HEK293 (cell line): Measurements from ENCODE around the gene C10orf67.

Experiments
- CTCF ChIP-seq: fragments of 450-650 bp; formaldehyde crosslinking; IDR thresholded peaks from 2 replicates; pipeline ENCODE4 v1.5.1; 2016; ENCODE audit warnings: missing biosample characterization, missing genetic modification characterization
- TCF7L2 ChIP-seq: IDR thresholded peaks from 2 replicates; pipeline ENCODE4 v1.6.1; 2011; ENCODE audit warnings: low read depth, mild to moderate bottlenecking, inconsistent platforms, low read length, moderate library complexity, borderline replicate concordance
- ZFP69B ChIP-seq: fragments of 450-650 bp; formaldehyde crosslinking; IDR thresholded peaks from 2 replicates; pipeline ENCODE4 v1.5.1; 2016; ENCODE audit warnings: missing biosample characterization, missing genetic modification characterization
- ZNF664 ChIP-seq: fragments of 450-650 bp; formaldehyde crosslinking; IDR thresholded peaks from 2 replicates; pipeline ENCODE4 v1.5.1; 2016; ENCODE audit warnings: missing biosample characterization, missing genetic modification characterization
- ZSCAN5A ChIP-seq: fragments of 450-650 bp; formaldehyde crosslinking; IDR thresholded peaks from 2 replicates; pipeline ENCODE4 v1.5.1; 2016; ENCODE audit warnings: missing biosample characterization, missing genetic modification characterization

- TF ChIP-seq ZNF664 (tag by site-specific recombination) (no peak), ZSCAN5A (no peak), TCF7L2 (no peak), ZFP69B (tag by site-specific recombination) (no peak), CTCF (tag by site-specific recombination) (no peak)
Observed at GRCh38 chr10:23343591-23344240, 881 bp downstream of the C10orf67 start.
